OCI-LY3 (cell line): ENCODE measurements around the gene CCNI.
A peak's percentile ranks its signal among the peaks of the same experiment; 100 is the strongest.

Experiments used
- H2AFZ ChIP-seq: fragments of 200-600, 300-600 bp; shearing (Covaris generic); 2 replicates; pipeline ENCODE4 v1.6.0; 2014; ENCODE audit warnings: antibody characterized with exemption, low read depth, low read length
- H3K27ac ChIP-seq: fragments of 200-600, 300-600 bp; sonication (generic); 2 replicates; pipeline ENCODE4 v1.5.1; 2014; ENCODE audit warnings: mild to moderate bottlenecking, low read length, moderate library complexity, mixed read lengths
- H3K27me3 ChIP-seq: fragments of 200-600, 300-600 bp; sonication (generic); 2 replicates; pipeline ENCODE4 v1.6.1; 2014; ENCODE audit warnings: low read depth, low read length, mixed read lengths
- H3K36me3 ChIP-seq: fragments of 200-600, 300-600 bp; sonication (generic); replicated peaks from 2 replicates; pipeline ENCODE3; 2014; ENCODE audit warnings: low read depth, low read length, mixed read lengths
- H3K4me1 ChIP-seq: fragments of 300-600, 200-600 bp; sonication (generic); 2 replicates; pipeline ENCODE4 v1.6.1; 2014; ENCODE audit warnings: low read length, mixed read lengths
- H3K4me2 ChIP-seq: fragments of 200-600, 300-600 bp; sonication (generic); 2 replicates; pipeline ENCODE4 v1.6.1; 2014; ENCODE audit warnings: low read length, mixed read lengths
- H3K4me3 ChIP-seq: fragments of 300-600, 200-600 bp; sonication (generic); 2 replicates; pipeline ENCODE4 v1.5.1; 2014; ENCODE audit warnings: antibody characterized with exemption, mild to moderate bottlenecking, low read length, moderate library complexity
- H3K79me2 ChIP-seq: fragments of 300-600, 200-600 bp; shearing (Covaris generic); 2 replicates; pipeline ENCODE4 v1.6.1; 2014; ENCODE audit warnings: mild to moderate bottlenecking, low read length, mixed read lengths
- H3K9ac ChIP-seq: fragments of 300-600, 200-600 bp; shearing (Covaris generic); 2 replicates; pipeline ENCODE4 v1.6.0; 2014; ENCODE audit warnings: mild to moderate bottlenecking, low read length, moderate library complexity
- H3K9me3 ChIP-seq: fragments of 200-600, 300-600 bp; shearing (Covaris generic); 2 replicates; pipeline ENCODE4 v1.6.1; 2014; ENCODE audit warnings: low read length, mixed read lengths; ENCODE audit not compliant: insufficient read depth
- H4K20me1 ChIP-seq: fragments of 200-600, 300-600 bp; sonication (generic); 2 replicates; pipeline ENCODE4 v1.6.1; 2016; ENCODE audit warnings: low read length, mixed read lengths; ENCODE audit not compliant: insufficient read depth
- CTCF ChIP-seq: fragments of 200-600, 300-600 bp; sonication (generic); IDR thresholded peaks from 2 replicates; pipeline ENCODE4 v1.5.1; 2014; ENCODE audit warnings: antibody characterized with exemption, low read length, low read depth
- EZH2phosphoT487 ChIP-seq: fragments of 200-600 bp; shearing (Covaris generic); IDR thresholded peaks from 2 replicates; pipeline ENCODE4 v1.6.1; 2018; ENCODE audit warnings: antibody characterized with exemption, mixed run types, low read depth

Gene CCNI

GRCh38 chr4:77076889-77077635 lies 1.3 kb upstream of the CCNI start:
- Histone ChIP-seq H3K4me2 (peak overlapping the region; percentile 97), H3K4me3 (peak overlapping the region; percentile 99), H3K4me1 (peaks cover 25% of the 10 kb centered on the region), H4K20me1 (peaks cover 30% of the 10 kb centered on the region), H3K27me3 (no peaks in the 10 kb centered on the region), H3K9ac (peak overlapping the region; percentile 100), H3K36me3 (no peaks in the 10 kb centered on the region), H3K9me3 (no peaks in the 10 kb centered on the region), H3K79me2 (peaks cover 43% of the 10 kb centered on the region), H2AFZ (peak overlapping the region; percentile 99), H3K27ac (peak overlapping the region; percentile 86)
- TF ChIP-seq EZH2phosphoT487 (no peak), CTCF (no peak)

- peak overlapping the region; percentile 99 for H3K4me3 ChIP-seq
- peak overlapping the region; percentile 33; the same call in 1 of the 2 replicates for H2AFZ ChIP-seq
- peaks cover 61% of the 10 kb centered on the region for H3K79me2 ChIP-seq
- peaks cover 27% of the 10 kb centered on the region for H3K4me1 ChIP-seq
- no peaks in the 10 kb centered on the region for H3K36me3 ChIP-seq
- no peak for TF ChIP-seq EZH2phosphoT487
- no peak for TF ChIP-seq CTCF
- H3K9ac ChIP-seq = peak overlapping the region; percentile 100
- H3K27ac ChIP-seq = peak overlapping the region; percentile 86
- no peaks in the 10 kb centered on the region for H3K9me3 ChIP-seq
- no peaks in the 10 kb centered on the region for H3K27me3 ChIP-seq
- H4K20me1 ChIP-seq = peaks cover 49% of the 10 kb centered on the region
- H3K4me2 ChIP-seq = peak overlapping the region; percentile 88
Observed at GRCh38 chr4:77074981-77075855, 571 bp downstream of the CCNI start.

GRCh38 chr4:77074381-77074831 lies 1.4 kb downstream of the CCNI start:
- Histone ChIP-seq H3K4me2 (peak overlapping the region; percentile 88), H3K4me3 (peak overlapping the region; percentile 99), H3K9me3 (no peaks in the 10 kb centered on the region), H2AFZ (no peak overlapping the region), H3K4me1 (peaks cover 27% of the 10 kb centered on the region), H4K20me1 (peaks cover 55% of the 10 kb centered on the region), H3K27me3 (no peaks in the 10 kb centered on the region), H3K9ac (peak overlapping the region; percentile 100), H3K79me2 (peaks cover 70% of the 10 kb centered on the region), H3K27ac (no peak overlapping the region), H3K36me3 (no peaks in the 10 kb centered on the region)
- TF ChIP-seq CTCF (no peak), EZH2phosphoT487 (no peak)

- peaks cover 57% of the 10 kb centered on the region for H4K20me1 ChIP-seq
- no peaks in the 10 kb centered on the region for H3K27me3 ChIP-seq
- TF ChIP-seq CTCF = no peak
- TF ChIP-seq EZH2phosphoT487 = no peak
- peak overlapping the region; percentile 100 for H3K9ac ChIP-seq
- peaks cover 73% of the 10 kb centered on the region for H3K79me2 ChIP-seq
- H3K36me3 ChIP-seq = no peaks in the 10 kb centered on the region
- no peak overlapping the region for H3K27ac ChIP-seq
- peak overlapping the region; percentile 88 for H3K4me2 ChIP-seq
- peak overlapping the region; percentile 99 for H3K4me3 ChIP-seq
- H3K9me3 ChIP-seq = no peaks in the 10 kb centered on the region
- H2AFZ ChIP-seq = no peak overlapping the region
- H3K4me1 ChIP-seq = peaks cover 27% of the 10 kb centered on the region
Observed at GRCh38 chr4:77073981-77074380, 1.8 kb downstream of the CCNI start.
